Hippocampal formation (tissue), 2 donors: ENCODE measurements around the gene DESI1.
"Not testable (repeated sequence)": the region's sequence is repeated elsewhere in the genome, so short reads cannot be mapped to it uniquely, and the experiment has no call there.

Source experiments
- DNase-seq, 2 donors: peaks; one replicate each; lab custom pipeline; 2025; lab: John Stamatoyannopoulos, UW

Gene DESI1

DNA sequence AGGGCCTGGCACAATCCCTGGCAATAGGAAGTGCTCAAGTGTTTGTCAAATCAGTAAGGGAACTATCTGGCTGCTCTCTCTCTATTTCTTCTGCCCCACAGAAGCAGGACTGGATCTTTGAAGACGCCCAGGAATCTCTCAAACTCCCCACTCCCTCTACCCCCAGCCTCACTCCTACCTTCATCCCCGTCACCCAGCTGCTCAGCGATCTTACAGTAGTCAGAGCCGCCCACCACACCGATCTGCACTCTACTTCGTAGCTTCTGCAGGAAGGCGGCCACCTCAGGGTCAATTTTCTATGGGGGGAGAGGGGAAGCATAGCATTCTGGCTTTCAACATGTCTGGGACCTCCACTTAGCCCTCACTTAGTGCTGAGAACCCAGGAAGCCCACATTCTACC, 34.9 kb downstream of the DESI1 start:
- DNase-seq, result no peak

DNA sequence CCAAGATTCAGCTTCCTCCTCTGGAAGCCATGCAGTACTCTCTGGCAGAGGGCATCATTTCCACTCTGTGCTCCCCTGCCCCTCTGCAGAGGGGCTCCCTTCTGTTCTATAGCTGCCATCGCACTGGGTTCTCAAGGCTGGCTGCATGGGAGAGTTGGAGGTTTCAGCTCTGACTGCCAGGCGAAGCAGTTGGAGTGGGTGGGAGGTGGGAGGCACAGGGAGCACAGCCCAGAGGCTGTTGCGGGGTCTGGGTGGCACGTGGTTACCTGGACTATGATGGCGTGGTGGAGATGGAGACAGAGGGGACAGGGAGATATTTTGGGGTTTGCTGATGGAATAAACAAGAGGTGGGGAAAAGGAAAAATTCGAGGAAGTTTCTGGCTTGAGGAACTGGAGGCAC, 36.0 kb downstream of the DESI1 start:
- DNase-seq, result no peak

- DNase-seq, result no peak
Measured at GRCh38 chr22:41582694-41583093, 38.1 kb downstream of the DESI1 start.

- no peak for DNase-seq
Measured at GRCh38 chr22:41579997-41580355, 40.9 kb downstream of the DESI1 start.

DNA sequence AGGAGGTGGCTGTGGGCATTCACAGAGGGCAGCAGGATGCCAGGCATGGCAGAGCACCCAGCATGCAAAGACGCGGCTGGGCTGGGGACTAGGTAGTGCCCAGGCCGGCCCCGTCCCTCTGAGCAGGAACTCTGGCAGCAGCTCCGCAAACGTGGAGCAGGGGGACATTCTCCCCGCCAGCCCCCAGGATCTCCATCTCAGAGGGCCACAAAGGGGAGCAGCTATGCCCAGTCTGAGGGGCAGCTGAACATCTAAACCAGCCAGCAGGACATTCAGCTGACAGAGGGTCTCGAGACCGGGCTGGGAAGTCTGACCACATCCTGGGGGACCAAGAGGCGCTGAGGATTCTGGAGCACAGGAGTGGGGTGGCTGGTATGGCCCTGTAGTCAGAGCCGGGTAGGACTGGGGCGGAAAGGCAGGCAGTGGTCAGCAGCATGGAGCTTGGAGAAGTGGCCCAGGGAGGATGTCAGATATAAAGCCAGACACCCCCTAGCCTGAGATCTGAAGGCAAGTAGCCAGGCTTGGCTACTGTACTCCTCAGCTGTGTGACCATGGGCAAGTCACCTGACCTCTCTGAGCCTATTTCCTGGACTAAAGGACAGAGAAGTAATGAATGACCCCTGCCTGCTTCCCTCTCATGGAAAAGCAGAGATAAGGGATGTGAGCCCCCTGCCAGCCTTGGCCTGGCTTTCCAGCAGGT, 41.4 kb downstream of the DESI1 start:
- no peak for DNase-seq

DNA sequence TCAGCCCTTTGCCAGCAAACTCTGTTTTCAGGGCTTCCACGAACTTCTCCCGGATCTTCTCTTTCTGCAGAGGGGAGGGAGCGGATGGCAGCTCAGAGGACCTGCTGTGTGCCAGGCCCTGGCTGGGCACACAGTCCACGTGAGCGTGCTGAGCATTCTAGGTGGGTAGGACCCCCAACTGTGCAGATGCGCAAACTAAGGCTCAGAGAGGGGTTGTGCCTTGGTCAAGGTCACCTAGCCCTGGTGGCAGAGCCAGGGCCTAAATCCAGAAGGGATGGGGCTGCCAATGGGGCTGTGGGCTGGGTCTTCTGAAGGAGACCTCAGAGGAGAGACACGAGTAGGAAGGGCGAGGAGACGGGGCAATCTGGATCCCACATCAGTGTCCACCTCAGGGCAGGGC, 42.0 kb downstream of the DESI1 start:
- no peak for DNase-seq

- no peak for DNase-seq
Measured at GRCh38 chr22:41578114-41578513, 42.7 kb downstream of the DESI1 start.

DNA sequence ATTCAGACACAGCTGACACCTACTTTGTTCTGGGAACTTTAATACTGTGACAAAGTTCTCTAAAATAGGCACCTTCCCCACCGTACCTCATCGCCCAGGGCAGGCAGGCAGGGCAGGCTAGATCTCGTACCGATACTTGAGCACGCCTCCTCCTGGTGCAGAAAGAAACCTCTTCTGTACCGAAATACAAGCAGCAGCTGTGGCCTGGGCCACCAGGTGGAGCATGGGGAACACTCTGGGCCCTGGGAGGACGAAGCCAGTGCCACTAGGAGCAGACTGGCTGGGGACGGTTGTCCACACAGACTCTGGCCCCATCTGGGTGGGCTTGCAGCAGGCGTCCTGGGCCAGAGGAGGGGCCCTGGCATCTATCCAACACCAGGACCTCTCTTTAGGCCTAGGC, 44.0 kb downstream of the DESI1 start:
- DNase-seq, result no peak

DNA sequence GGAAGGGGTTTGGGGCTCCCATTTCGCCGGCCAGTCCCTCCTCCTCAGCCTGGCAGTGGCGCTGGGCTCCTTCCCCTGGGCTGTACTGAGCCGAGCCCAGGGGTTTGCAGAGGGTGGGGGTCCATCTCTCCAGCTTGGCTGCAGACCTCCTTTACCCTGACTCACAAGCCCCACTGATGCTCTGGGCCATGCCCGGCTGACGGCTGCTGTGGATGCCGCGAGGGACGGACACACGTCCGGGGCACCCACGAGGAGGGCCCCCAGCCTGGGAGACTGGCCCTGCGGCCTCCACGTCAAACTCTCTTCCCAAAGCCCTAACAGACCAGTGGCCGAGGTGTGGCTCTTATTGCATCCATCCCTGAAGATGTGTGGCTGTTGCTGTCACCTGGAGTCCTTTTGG, 45.3 kb downstream of the DESI1 start:
- DNase-seq, result no peak

DNA sequence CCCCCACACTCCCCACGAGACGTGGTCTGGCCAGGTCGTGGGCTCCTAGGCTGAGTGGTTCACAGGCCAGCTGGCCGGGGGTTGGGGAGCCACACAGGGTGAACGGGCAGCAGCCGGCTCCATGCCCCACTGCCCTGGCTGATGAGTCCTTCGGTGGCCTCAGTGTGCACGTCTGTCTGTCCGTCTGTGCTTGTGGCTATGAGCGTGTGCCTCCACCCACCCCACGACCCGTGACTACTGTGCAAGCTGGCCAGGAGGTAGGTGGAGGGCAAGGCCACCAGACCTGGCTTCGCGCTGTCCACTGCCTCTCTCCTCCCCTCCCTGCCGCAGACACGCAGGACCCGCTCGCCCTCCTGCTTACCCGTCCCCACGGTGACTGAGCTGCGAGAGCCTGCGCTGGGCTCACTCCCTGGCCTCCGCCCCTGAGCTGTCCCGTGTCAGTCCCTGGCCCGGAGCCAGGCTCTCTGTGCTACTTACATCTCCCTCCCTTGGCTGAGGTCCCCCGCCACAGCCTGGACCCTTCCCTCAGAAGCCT, 45.9 kb downstream of the DESI1 start:
- DNase-seq, result no peak

DNA sequence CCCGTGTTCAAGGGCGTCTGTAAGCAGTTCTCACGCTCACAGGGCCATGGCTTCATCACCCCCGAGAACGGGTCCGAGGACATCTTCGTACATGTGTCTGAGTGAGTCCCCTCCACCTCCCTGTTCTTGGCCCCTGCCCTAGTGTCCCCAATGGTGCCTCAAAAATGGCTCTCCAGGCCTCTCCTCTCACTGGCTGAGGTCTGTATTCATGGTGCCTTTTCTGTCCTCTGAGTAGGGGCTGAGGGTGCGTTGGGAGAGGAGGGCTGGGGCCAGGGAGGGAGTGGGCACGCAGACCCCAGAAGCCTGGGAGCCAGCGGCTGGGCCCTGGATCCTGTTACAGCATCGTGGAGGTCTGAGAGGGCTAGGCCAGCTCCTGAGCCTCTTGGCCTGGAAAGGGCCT, 47.2 kb downstream of the DESI1 start:
- no peak for DNase-seq

DNA sequence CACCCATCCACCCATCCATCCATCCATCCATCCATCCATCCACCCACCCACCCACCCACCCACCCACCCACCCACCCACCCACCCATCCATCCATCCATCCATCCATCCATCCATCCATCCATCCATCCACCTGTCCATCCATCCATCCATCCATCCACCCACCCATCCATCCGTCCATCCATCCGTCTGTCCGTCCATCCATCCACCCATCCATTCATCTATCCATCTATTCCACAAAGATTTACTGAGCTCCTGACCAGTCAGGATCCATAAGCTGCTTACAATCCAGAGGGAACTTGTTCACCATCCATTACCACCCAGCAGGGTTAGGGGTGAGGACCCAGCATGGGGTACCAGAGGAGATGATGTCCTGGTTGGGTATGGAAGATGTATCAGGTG, 48.5 kb downstream of the DESI1 start:
- not testable (repeated sequence) for DNase-seq

- no peak for DNase-seq
Measured at GRCh38 chr22:41571786-41572185, 49.1 kb downstream of the DESI1 start.

GRCh38 chr22:41570221-41570620, 50.6 kb downstream of the DESI1 start:
- DNase-seq, result no peak

DNA sequence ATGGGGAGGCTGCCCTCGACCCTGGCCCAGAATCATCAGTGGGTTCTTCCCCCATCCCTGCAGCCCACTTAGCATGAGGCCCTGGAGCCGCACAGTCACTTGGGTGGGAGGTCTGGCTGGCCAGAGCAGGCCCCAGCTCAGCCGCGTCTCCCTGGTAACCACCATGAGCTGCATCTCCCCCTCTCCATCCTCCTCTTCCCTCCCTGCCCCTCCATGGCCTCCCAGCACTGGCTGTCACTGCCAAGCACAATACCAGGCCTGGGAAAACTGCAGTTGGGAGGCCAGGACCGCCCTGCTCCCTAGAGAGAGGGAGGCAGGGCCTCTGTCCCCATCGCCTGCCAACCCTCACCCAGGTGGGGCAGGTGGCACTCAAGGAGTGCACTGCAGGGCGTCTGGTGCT, 52.0 kb downstream of the DESI1 start:
- DNase-seq, result no peak

DNA sequence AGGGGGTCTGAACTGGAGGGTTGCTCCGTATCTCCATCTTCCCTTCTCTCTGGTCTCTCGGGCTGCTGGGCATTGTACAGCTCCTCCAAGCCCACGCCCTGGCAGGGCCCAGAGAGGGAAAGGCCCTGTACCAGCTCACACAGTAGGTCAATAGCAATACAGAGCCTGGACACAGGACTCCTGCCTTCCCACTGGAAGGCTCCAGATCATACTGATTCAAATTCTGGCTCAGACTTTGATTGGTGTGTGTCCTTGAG, 53.4 kb downstream of the DESI1 start:
- no peak for DNase-seq

GRCh38 chr22:41565403-41566054, 55.3 kb downstream of the DESI1 start:
- DNase-seq, result no peak

GRCh38 chr22:41564563-41564962, 56.3 kb downstream of the DESI1 start:
- no peak for DNase-seq

DNA sequence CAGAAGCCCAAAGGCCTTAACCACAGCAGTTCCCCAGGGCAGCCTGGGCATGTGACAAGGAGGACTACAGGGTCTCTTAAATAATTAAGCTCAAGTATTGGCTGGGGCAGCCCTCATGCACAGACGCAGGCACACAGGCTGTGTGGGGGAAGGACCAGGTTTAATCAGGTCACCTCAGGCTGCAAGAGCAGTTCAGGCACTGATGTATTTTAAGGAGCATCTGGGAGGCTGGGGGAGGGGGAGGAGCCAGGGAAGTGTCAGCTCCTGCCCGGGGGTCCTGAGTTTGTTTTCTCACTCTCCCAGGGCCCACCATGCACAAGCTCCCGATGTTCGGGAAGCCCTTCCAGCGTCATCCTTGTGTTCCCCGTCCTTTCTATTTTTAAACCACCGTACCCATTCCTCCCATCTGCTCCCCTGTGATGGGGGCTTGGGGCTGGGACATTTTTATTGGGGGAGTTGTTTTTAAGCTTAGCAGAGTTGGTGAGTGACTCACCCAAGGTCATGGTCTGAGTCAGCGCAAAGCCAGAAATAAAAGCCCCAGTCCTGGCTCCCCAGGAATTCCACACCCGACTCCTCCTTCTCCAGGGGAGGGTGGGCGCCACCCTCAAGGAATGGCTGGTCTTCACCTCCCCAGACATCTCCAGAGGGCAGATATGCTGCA, 57.7 kb downstream of the DESI1 start:
- no peak for DNase-seq

GRCh38 chr22:41562461-41562860, 58.4 kb downstream of the DESI1 start:
- no peak for DNase-seq

- DNase-seq, result no peak
Measured at GRCh38 chr22:41561788-41562187, 59.1 kb downstream of the DESI1 start.

GRCh38 chr22:41561335-41561734, 59.5 kb downstream of the DESI1 start:
- no peak for DNase-seq

DNA sequence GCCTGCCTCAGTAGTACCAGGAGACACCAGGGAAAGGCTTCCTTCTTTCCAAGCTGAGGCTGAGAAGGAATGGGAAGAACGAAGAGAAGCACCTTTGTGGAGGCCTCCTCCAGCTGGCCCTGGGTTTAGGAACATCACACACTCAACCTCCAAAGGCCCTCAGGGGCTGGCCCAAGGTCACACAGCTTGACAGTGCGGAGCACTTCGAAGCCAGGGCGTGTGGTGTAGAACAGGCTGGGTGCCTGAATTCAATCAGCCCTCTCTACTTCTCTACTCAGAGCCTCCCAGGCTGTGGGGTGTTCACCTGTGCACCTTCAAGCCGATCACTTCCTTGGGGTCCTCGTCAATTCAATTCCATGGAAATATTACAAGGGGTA, 60.8 kb downstream of the DESI1 start:
- no peak for DNase-seq

GRCh38 chr22:41558241-41558630, 62.6 kb downstream of the DESI1 start:
- DNase-seq, result not testable (repeated sequence)
